Neural crest cell (in vitro differentiated cells): ENCODE data around the gene ZNF107. TPM values are rescaled to one million over a fixed set of nuclear protein-coding genes. Genes with fewer than 3 reads are reported as not detected.

Experiments used
- DNase-seq: peaks from one replicate; pipeline ENCODE4 v3.0.0; 2021; ENCODE audit warnings: low read depth, mixed read lengths, low spot score
- H3K27ac Mint-ChIP-seq: one replicate; pipeline ENCODE4 v1.8.0; 2021; ENCODE audit warnings: mild to moderate bottlenecking, mixed read lengths; ENCODE audit not compliant: unreplicated experiment
- H3K27me3 Mint-ChIP-seq: 2 replicates; pipeline ENCODE4 v1.8.0; 2021; ENCODE audit warnings: low read depth, mild to moderate bottlenecking, mixed read lengths
- H3K36me3 Mint-ChIP-seq: 2 replicates; pipeline ENCODE4 v1.8.0; 2021; ENCODE audit warnings: low read depth, mild to moderate bottlenecking, mixed read lengths
- H3K4me1 Mint-ChIP-seq: 2 replicates; pipeline ENCODE4 v1.8.0; 2021; ENCODE audit warnings: mixed read lengths
- H3K4me3 Mint-ChIP-seq: one replicate; pipeline ENCODE4 v1.8.0; 2021; ENCODE audit warnings: mild to moderate bottlenecking, mixed read lengths
- H3K9me3 Mint-ChIP-seq: 2 replicates; pipeline ENCODE4 v1.8.0; 2021; ENCODE audit warnings: mixed read lengths
- CTCF ChIP-seq: fragments of 200-600 bp; sonication (generic); conservative IDR thresholded peaks from 2 replicates; pipeline ENCODE4 v1.5.0; 2021; ENCODE audit warnings: antibody characterized with exemption, mild to moderate bottlenecking
- microRNA-seq: library from miRNA; unstranded; fragments of <30 nt; microRNA quantifications from one replicate; pipeline ENCODE4, GENCODE V29; 2020
- total RNA-seq: library from RNA; stranded (reverse); gene quantifications from 2 replicates; pipeline ENCODE4 v1.2.1, GENCODE V29; 2021

Gene ZNF107
- total RNA-seq, 1 donor from 2014 or later, result 18.8 TPM

DNA sequence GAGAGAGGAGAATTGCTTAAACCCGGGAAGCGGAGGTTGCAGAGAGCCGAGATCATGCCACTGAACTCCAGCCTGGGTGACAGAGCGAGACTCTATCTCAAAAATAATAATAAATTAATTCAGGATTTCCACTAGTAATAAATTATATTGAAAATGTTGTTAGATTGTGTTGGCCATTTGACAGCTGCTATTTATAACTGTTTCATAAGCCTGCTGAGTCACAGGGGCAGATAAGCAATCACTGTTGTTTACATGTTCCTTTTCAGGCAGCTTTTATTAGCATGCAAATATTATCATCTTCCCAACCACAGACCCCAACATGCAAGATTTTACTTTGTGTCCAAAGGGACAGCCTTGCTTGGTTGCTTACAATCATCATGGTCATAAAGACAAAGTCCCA is 78.7 kb downstream of the ZNF107 start:
- Mint-ChIP-seq H3K4me1 (no peaks in the 10 kb centered on the region), H3K9me3 (peaks cover 12% of the 10 kb centered on the region), H3K27me3 (no peaks in the 10 kb centered on the region), H3K4me3 (no peak overlapping the region), H3K27ac (no peak overlapping the region), H3K36me3 (peaks cover 9% of the 10 kb centered on the region)
- DNase-seq, result no peak
- no peak for TF ChIP-seq CTCF

GRCh38 chr7:64747802-64748201 is 81.9 kb downstream of the ZNF107 start:
- Mint-ChIP-seq H3K9me3 (peaks cover 7% of the 10 kb centered on the region), H3K4me1 (no peaks in the 10 kb centered on the region), H3K36me3 (peaks cover 10% of the 10 kb centered on the region), H3K27me3 (no peaks in the 10 kb centered on the region), H3K27ac (no peak overlapping the region), H3K4me3 (no peak overlapping the region)
- TF ChIP-seq CTCF, result no peak
- no peak for DNase-seq

DNA sequence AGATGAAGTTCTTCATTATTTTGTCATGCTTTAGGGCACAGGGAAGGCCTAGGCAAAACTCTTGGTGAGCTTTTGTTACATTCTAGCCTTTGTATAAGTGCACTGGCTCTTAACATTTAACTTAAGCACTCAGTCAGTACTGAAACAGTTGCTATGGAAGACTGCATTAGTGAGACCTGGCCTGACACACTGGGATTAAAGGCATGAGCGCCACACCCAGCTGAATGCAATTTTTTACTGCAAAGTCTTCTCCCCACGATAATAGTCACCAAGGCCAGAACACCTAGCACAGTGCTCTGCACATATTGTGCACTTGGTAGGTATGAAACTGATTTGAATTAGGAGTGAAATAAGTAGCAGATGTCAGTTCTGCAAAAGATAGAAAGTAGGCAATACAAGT is 87.1 kb downstream of the ZNF107 start:
- Mint-ChIP-seq H3K36me3 (peaks cover 3% of the 10 kb centered on the region), H3K9me3 (peaks cover 12% of the 10 kb centered on the region), H3K4me3 (no peak overlapping the region), H3K27ac (no peak overlapping the region), H3K27me3 (no peaks in the 10 kb centered on the region), H3K4me1 (no peaks in the 10 kb centered on the region)
- DNase-seq, result no peak
- no peak for TF ChIP-seq CTCF

- peaks cover 3% of the 10 kb centered on the region for H3K36me3 Mint-ChIP-seq
- no peak overlapping the region for H3K27ac Mint-ChIP-seq
- H3K27me3 Mint-ChIP-seq, result no peaks in the 10 kb centered on the region
- DNase-seq, result no peak
- no peaks in the 10 kb centered on the region for H3K4me1 Mint-ChIP-seq
- H3K4me3 Mint-ChIP-seq, result no peak overlapping the region
- no peak for TF ChIP-seq CTCF
- H3K9me3 Mint-ChIP-seq, result peaks cover 12% of the 10 kb centered on the region
These were observed 89.9 kb downstream of the ZNF107 start for GRCh38 chr7:64755865-64756264.

- no peak overlapping the region for H3K4me3 Mint-ChIP-seq
- no peak overlapping the region for H3K27ac Mint-ChIP-seq
- no peak for TF ChIP-seq CTCF
These were observed 92.2 kb downstream of the ZNF107 start for GRCh38 chr7:64758151-64758550.

More at GRCh38 chr7:64758151-64758550, 92.2 kb downstream of the ZNF107 start:
- Mint-ChIP-seq H3K9me3 (peaks cover 7% of the 10 kb centered on the region), H3K36me3 (no peaks in the 10 kb centered on the region), H3K4me1 (no peaks in the 10 kb centered on the region), H3K27me3 (no peaks in the 10 kb centered on the region)
- no peak for DNase-seq

Small RNAs within 50 kb of the gene (microRNA-seq; reads per million reads assigned to microRNA genes)
- gene MIR6839, result 2.4 reads per million

Other genes with a start within 250 kb of the ZNF107 start
- 18.0 and 19.9 TPM in 2 replicates for gene ZNF680, start 103.1 kb upstream of the ZNF107 start, total RNA-seq
- gene ZNF138, start 128.3 kb downstream of the ZNF107 start, total RNA-seq, result 17.3 and 18.5 TPM in 2 replicates
- gene ZNF273, start 237.1 kb downstream of the ZNF107 start, total RNA-seq, result 15.9 and 17.1 TPM in 2 replicates